GM23338 (cell line): Measurements from ENCODE around the gene SQSTM1.

Experiments
- CREB1 ChIP-seq: fragments of 250-450 bp; sonication (Bioruptor Pico); IDR thresholded peaks from 2 replicates; pipeline ENCODE4 v1.5.0; 2020; ENCODE audit warnings: low read depth, mild to moderate bottlenecking, moderate library complexity
- EZH2 ChIP-seq: fragments of 200-600 bp; sonication (generic); IDR thresholded peaks from one replicate; pipeline ENCODE4 v1.8.0; 2017; ENCODE audit warnings: antibody characterized with exemption, mild to moderate bottlenecking, low read depth; ENCODE audit not compliant: unreplicated experiment
- EZH2phosphoT487 ChIP-seq: fragments of 200-600 bp; sonication (generic); IDR thresholded peaks from one replicate; pipeline ENCODE4 v1.8.1; 2018; ENCODE audit warnings: antibody characterized with exemption; ENCODE audit not compliant: unreplicated experiment
- JUNB ChIP-seq: IDR thresholded peaks from one replicate; pipeline ENCODE4 v1.6.1; 2016; ENCODE audit warnings: antibody characterized with exemption; ENCODE audit not compliant: unreplicated experiment
- NANOG ChIP-seq: IDR thresholded peaks from 2 replicates; pipeline ENCODE4 v1.6.1; 2016; ENCODE audit warnings: antibody characterized with exemption, borderline replicate concordance
- POLR2AphosphoS5 ChIP-seq: IDR thresholded peaks from 2 replicates; pipeline ENCODE4 v1.6.1; 2016; ENCODE audit warnings: antibody characterized with exemption, low read depth
- ZNF114 ChIP-seq: fragments of 250-450 bp; sonication (Bioruptor Pico); IDR thresholded peaks from 2 replicates; pipeline ENCODE4 v1.5.0; 2020; ENCODE audit warnings: mild to moderate bottlenecking, moderate library complexity
- ZNF331 ChIP-seq: fragments of 250-450 bp; sonication (Bioruptor Pico); IDR thresholded peaks from 2 replicates; pipeline ENCODE4 v1.5.0; 2020; ENCODE audit warnings: low read depth, mild to moderate bottlenecking, moderate library complexity
- TF ChIP-seq, protein P1 (sequence below), 2 experiments: fragments of 200-600 bp in 1 of 2; sonication (generic) in 1 of 2; conservative IDR thresholded peaks; 2 replicates each; pipeline versions ENCODE4 v1.5.1 to v1.6.1; 2016 to 2017; ENCODE audit warnings: antibody characterized with exemption in 2 of 2, low read depth in 2 of 2, mild to moderate bottlenecking in 2 of 2, moderate library complexity in 1 of 2
- TF ChIP-seq, protein P2 (sequence below): IDR thresholded peaks from one replicate; pipeline ENCODE4 v1.6.1; 2018; ENCODE audit warnings: antibody characterized with exemption; ENCODE audit not compliant: unreplicated experiment
- TF ChIP-seq, protein P3 (sequence below): fragments of 250-450 bp; sonication (Bioruptor Pico); IDR thresholded peaks from 2 replicates; pipeline ENCODE4 v1.5.0; 2020; ENCODE audit warnings: mild to moderate bottlenecking, moderate library complexity

- TF ChIP-seq, protein P1, sequence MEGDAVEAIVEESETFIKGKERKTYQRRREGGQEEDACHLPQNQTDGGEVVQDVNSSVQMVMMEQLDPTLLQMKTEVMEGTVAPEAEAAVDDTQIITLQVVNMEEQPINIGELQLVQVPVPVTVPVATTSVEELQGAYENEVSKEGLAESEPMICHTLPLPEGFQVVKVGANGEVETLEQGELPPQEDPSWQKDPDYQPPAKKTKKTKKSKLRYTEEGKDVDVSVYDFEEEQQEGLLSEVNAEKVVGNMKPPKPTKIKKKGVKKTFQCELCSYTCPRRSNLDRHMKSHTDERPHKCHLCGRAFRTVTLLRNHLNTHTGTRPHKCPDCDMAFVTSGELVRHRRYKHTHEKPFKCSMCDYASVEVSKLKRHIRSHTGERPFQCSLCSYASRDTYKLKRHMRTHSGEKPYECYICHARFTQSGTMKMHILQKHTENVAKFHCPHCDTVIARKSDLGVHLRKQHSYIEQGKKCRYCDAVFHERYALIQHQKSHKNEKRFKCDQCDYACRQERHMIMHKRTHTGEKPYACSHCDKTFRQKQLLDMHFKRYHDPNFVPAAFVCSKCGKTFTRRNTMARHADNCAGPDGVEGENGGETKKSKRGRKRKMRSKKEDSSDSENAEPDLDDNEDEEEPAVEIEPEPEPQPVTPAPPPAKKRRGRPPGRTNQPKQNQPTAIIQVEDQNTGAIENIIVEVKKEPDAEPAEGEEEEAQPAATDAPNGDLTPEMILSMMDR (conservative IDR thresholded peaks at IDR 0.05; ENCODE audit: low read depth in 2 of 2): no peak
- TF ChIP-seq, protein P2, sequence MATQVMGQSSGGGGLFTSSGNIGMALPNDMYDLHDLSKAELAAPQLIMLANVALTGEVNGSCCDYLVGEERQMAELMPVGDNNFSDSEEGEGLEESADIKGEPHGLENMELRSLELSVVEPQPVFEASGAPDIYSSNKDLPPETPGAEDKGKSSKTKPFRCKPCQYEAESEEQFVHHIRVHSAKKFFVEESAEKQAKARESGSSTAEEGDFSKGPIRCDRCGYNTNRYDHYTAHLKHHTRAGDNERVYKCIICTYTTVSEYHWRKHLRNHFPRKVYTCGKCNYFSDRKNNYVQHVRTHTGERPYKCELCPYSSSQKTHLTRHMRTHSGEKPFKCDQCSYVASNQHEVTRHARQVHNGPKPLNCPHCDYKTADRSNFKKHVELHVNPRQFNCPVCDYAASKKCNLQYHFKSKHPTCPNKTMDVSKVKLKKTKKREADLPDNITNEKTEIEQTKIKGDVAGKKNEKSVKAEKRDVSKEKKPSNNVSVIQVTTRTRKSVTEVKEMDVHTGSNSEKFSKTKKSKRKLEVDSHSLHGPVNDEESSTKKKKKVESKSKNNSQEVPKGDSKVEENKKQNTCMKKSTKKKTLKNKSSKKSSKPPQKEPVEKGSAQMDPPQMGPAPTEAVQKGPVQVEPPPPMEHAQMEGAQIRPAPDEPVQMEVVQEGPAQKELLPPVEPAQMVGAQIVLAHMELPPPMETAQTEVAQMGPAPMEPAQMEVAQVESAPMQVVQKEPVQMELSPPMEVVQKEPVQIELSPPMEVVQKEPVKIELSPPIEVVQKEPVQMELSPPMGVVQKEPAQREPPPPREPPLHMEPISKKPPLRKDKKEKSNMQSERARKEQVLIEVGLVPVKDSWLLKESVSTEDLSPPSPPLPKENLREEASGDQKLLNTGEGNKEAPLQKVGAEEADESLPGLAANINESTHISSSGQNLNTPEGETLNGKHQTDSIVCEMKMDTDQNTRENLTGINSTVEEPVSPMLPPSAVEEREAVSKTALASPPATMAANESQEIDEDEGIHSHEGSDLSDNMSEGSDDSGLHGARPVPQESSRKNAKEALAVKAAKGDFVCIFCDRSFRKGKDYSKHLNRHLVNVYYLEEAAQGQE: no peak
- TF ChIP-seq EZH2phosphoT487 (no peak), CREB1 (CRISPR knock-in tag) (no peak), POLR2AphosphoS5 (no peak), NANOG (no peak), EZH2 (no peak), ZNF114 (CRISPR knock-in tag) (no peak), JUNB (no peak), ZNF331 (CRISPR knock-in tag) (no peak)
- TF ChIP-seq, protein P3, sequence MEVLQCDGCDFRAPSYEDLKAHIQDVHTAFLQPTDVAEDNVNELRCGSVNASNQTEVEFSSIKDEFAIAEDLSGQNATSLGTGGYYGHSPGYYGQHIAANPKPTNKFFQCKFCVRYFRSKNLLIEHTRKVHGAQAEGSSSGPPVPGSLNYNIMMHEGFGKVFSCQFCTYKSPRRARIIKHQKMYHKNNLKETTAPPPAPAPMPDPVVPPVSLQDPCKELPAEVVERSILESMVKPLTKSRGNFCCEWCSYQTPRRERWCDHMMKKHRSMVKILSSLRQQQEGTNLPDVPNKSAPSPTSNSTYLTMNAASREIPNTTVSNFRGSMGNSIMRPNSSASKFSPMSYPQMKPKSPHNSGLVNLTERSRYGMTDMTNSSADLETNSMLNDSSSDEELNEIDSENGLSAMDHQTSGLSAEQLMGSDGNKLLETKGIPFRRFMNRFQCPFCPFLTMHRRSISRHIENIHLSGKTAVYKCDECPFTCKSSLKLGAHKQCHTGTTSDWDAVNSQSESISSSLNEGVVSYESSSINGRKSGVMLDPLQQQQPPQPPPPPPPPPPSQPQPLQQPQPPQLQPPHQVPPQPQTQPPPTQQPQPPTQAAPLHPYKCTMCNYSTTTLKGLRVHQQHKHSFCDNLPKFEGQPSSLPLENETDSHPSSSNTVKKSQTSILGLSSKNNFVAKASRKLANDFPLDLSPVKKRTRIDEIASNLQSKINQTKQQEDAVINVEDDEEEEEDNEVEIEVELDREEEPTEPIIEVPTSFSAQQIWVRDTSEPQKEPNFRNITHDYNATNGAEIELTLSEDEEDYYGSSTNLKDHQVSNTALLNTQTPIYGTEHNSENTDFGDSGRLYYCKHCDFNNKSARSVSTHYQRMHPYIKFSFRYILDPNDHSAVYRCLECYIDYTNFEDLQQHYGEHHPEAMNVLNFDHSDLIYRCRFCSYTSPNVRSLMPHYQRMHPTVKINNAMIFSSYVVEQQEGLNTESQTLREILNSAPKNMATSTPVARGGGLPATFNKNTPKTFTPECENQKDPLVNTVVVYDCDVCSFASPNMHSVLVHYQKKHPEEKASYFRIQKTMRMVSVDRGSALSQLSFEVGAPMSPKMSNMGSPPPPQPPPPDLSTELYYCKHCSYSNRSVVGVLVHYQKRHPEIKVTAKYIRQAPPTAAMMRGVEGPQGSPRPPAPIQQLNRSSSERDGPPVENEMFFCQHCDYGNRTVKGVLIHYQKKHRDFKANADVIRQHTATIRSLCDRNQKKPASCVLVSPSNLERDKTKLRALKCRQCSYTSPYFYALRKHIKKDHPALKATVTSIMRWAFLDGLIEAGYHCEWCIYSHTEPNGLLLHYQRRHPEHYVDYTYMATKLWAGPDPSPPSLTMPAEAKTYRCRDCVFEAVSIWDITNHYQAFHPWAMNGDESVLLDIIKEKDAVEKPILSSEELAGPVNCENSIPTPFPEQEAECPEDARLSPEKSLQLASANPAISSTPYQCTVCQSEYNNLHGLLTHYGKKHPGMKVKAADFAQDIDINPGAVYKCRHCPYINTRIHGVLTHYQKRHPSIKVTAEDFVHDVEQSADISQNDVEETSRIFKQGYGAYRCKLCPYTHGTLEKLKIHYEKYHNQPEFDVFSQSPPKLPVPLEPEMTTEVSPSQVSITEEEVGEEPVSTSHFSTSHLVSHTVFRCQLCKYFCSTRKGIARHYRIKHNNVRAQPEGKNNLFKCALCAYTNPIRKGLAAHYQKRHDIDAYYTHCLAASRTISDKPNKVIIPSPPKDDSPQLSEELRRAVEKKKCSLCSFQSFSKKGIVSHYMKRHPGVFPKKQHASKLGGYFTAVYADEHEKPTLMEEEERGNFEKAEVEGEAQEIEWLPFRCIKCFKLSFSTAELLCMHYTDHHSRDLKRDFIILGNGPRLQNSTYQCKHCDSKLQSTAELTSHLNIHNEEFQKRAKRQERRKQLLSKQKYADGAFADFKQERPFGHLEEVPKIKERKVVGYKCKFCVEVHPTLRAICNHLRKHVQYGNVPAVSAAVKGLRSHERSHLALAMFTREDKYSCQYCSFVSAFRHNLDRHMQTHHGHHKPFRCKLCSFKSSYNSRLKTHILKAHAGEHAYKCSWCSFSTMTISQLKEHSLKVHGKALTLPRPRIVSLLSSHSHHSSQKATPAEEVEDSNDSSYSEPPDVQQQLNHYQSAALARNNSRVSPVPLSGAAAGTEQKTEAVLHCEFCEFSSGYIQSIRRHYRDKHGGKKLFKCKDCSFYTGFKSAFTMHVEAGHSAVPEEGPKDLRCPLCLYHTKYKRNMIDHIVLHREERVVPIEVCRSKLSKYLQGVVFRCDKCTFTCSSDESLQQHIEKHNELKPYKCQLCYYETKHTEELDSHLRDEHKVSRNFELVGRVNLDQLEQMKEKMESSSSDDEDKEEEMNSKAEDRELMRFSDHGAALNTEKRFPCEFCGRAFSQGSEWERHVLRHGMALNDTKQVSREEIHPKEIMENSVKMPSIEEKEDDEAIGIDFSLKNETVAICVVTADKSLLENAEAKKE (CRISPR knock-in tag): no peak
These were observed 13.0 kb downstream of the SQSTM1 start for GRCh38 chr5:179833709-179834070.
